Left ventricle myocardium inferior (tissue), 1 donor: ENCODE measurements around the gene RNF175. TPM values are rescaled to one million over a fixed set of nuclear protein-coding genes. Genes with fewer than 3 reads are reported as not detected.

ENCODE experiments used
- DNase-seq: peaks from one replicate; pipeline ENCODE4 v3.0.0-alpha.2; 2020
- H3K27ac ChIP-seq: fragments of 200-600 bp; replicated peaks from 2 replicates; pipeline ENCODE4 v1.8.0; 2021
- H3K27me3 ChIP-seq: fragments of 200-600 bp; 2 replicates; pipeline ENCODE4 v1.8.0; 2021; ENCODE audit warnings: low read depth
- H3K36me3 ChIP-seq: fragments of 200-600 bp; 2 replicates; pipeline ENCODE4 v1.8.0; 2021
- H3K4me1 ChIP-seq: fragments of 200-600 bp; 2 replicates; pipeline ENCODE4 v1.8.0; 2021
- H3K4me3 ChIP-seq: fragments of 200-600 bp; 2 replicates; pipeline ENCODE4 v1.8.0; 2021; ENCODE audit warnings: mild to moderate bottlenecking, moderate library complexity
- H3K9me3 ChIP-seq: fragments of 200-600 bp; replicated peaks from 2 replicates; pipeline ENCODE4 v1.8.0; 2021
- intact Hi-C: fragments of 100-400 bp; cut with micrococcal nuclease; formaldehyde crosslinking; loops from one replicate; pipeline ENCODE4 v1.11.0; 2022
- total RNA-seq: library from RNA; stranded (reverse); fragmentation: NEBNext Ultra II Directional; extraction: Animal tissue kit (Norgen Biotek cat#: 25700); gene quantifications from one replicate; pipeline ENCODE4 v1.2.1, GENCODE V29; 2021
- TF ChIP-seq, protein P1 (sequence below): fragments of 200-600 bp; IDR thresholded peaks from 2 replicates; pipeline ENCODE4 v1.8.0; 2021; ENCODE audit warnings: antibody characterized with exemption, mild to moderate bottlenecking, borderline replicate concordance
- donor health status: DM: no; HTN: yes; CAD: no; lungs with severe emphysema.

Gene RNF175
- total RNA-seq, 1 donor from 2014 or later = 0.71 TPM

- TF ChIP-seq, protein P1, sequence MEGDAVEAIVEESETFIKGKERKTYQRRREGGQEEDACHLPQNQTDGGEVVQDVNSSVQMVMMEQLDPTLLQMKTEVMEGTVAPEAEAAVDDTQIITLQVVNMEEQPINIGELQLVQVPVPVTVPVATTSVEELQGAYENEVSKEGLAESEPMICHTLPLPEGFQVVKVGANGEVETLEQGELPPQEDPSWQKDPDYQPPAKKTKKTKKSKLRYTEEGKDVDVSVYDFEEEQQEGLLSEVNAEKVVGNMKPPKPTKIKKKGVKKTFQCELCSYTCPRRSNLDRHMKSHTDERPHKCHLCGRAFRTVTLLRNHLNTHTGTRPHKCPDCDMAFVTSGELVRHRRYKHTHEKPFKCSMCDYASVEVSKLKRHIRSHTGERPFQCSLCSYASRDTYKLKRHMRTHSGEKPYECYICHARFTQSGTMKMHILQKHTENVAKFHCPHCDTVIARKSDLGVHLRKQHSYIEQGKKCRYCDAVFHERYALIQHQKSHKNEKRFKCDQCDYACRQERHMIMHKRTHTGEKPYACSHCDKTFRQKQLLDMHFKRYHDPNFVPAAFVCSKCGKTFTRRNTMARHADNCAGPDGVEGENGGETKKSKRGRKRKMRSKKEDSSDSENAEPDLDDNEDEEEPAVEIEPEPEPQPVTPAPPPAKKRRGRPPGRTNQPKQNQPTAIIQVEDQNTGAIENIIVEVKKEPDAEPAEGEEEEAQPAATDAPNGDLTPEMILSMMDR = no peak
- intact Hi-C loops = no loop called here
- Histone ChIP-seq H3K27me3 (peaks cover 74% of the 10 kb centered on the region), H3K4me1 (no peaks in the 10 kb centered on the region), H3K4me3 (no peak overlapping the region), H3K27ac (no peak overlapping the region), H3K36me3 (no peaks in the 10 kb centered on the region), H3K9me3 (no peaks in the 10 kb centered on the region)
- DNase-seq = no peak
Measured at GRCh38 chr4:153780221-153780620, 20.4 kb upstream of the RNF175 start.

GRCh38 chr4:153778383-153778782 lies 18.6 kb upstream of the RNF175 start:
- no peak overlapping the region for H3K4me3 ChIP-seq
- no peaks in the 10 kb centered on the region for H3K4me1 ChIP-seq
- H3K27me3 ChIP-seq = peaks cover 71% of the 10 kb centered on the region
- DNase-seq = no peak
- TF ChIP-seq, protein P1 = no peak
- H3K36me3 ChIP-seq = no peaks in the 10 kb centered on the region
- H3K9me3 ChIP-seq = no peaks in the 10 kb centered on the region
- no peak overlapping the region for H3K27ac ChIP-seq
- intact Hi-C loops = no loop called here

GRCh38 chr4:153777421-153777820 lies 17.6 kb upstream of the RNF175 start:
- H3K4me3 ChIP-seq = no peak overlapping the region
- TF ChIP-seq, protein P1 = no peak
- intact Hi-C loops = no loop called here
- no peaks in the 10 kb centered on the region for H3K9me3 ChIP-seq
- no peaks in the 10 kb centered on the region for H3K36me3 ChIP-seq
- no peaks in the 10 kb centered on the region for H3K4me1 ChIP-seq
- H3K27ac ChIP-seq = no peak overlapping the region
- H3K27me3 ChIP-seq = peaks cover 66% of the 10 kb centered on the region
- no peak for DNase-seq

DNA sequence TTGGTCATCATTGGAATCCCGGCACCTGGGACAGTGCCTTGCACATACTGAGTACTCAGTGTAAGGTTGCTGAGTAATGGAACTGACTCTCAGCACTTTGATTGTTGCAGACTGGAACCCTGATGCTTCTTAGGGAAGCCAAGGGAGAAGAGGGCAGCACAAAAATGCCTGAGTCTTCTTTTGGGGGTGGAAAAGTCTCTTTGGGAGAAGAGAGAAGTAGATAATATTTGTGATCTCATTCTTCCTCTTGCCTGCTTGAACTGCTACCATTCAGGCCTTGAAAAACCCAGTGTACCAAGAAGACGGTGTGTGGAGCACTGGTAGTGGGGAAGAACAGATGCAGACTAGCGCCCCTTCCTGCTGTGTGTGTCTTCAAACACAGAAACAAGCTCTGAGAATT lies 16.8 kb upstream of the RNF175 start:
- Histone ChIP-seq H3K4me1 (no peaks in the 10 kb centered on the region), H3K36me3 (no peaks in the 10 kb centered on the region), H3K9me3 (no peaks in the 10 kb centered on the region), H3K4me3 (no peak overlapping the region), H3K27ac (no peak overlapping the region), H3K27me3 (peaks cover 60% of the 10 kb centered on the region)
- TF ChIP-seq, protein P1 = no peak
- no peak for DNase-seq
- intact Hi-C loops = no loop called here

DNA sequence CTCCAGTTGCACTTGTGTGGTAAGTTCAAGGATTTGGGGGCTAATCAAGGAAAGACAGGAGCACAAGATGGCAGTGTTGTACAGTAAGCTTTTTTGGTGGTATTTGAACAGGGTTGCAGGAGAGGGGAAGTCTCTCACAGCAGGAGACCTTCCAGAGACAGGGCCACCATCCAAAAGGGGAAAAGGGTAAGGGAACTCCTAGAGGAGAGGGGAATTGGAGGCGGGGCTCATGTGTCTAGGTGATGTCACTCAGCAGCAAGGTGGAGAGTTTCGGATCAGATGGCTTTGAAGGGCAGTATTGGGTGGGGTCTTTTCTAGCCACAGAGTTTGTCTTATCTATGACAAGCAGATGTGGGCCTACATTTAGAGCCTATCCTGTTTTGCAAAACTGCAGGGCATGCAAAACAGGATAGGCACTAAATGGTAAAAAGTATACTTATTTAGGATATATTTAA lies 13.4 kb upstream of the RNF175 start:
- H3K36me3 ChIP-seq = no peaks in the 10 kb centered on the region
- H3K27ac ChIP-seq = no peak overlapping the region
- TF ChIP-seq, protein P1 = no peak
- H3K4me1 ChIP-seq = no peaks in the 10 kb centered on the region
- DNase-seq = no peak
- H3K27me3 ChIP-seq = peaks cover 35% of the 10 kb centered on the region
- no peak overlapping the region for H3K4me3 ChIP-seq
- peaks cover 8% of the 10 kb centered on the region for H3K9me3 ChIP-seq
- intact Hi-C loops = no loop called here

GRCh38 chr4:153771046-153771445 lies 11.2 kb upstream of the RNF175 start:
- H3K27ac ChIP-seq = no peak overlapping the region
- peaks cover 8% of the 10 kb centered on the region for H3K9me3 ChIP-seq
- intact Hi-C loops = no loop called here

More at GRCh38 chr4:153771046-153771445, 11.2 kb upstream of the RNF175 start:
- H3K36me3 ChIP-seq = no peaks in the 10 kb centered on the region
- TF ChIP-seq, protein P1 = no peak
- H3K4me3 ChIP-seq = no peak overlapping the region
- DNase-seq = no peak
- H3K27me3 ChIP-seq = peaks cover 21% of the 10 kb centered on the region
- no peaks in the 10 kb centered on the region for H3K4me1 ChIP-seq
